ENCODE results near the gene SH3YL1.

The SH3YL1 gene, protein sequence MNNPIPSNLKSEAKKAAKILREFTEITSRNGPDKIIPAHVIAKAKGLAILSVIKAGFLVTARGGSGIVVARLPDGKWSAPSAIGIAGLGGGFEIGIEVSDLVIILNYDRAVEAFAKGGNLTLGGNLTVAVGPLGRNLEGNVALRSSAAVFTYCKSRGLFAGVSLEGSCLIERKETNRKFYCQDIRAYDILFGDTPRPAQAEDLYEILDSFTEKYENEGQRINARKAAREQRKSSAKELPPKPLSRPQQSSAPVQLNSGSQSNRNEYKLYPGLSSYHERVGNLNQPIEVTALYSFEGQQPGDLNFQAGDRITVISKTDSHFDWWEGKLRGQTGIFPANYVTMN

DNA sequence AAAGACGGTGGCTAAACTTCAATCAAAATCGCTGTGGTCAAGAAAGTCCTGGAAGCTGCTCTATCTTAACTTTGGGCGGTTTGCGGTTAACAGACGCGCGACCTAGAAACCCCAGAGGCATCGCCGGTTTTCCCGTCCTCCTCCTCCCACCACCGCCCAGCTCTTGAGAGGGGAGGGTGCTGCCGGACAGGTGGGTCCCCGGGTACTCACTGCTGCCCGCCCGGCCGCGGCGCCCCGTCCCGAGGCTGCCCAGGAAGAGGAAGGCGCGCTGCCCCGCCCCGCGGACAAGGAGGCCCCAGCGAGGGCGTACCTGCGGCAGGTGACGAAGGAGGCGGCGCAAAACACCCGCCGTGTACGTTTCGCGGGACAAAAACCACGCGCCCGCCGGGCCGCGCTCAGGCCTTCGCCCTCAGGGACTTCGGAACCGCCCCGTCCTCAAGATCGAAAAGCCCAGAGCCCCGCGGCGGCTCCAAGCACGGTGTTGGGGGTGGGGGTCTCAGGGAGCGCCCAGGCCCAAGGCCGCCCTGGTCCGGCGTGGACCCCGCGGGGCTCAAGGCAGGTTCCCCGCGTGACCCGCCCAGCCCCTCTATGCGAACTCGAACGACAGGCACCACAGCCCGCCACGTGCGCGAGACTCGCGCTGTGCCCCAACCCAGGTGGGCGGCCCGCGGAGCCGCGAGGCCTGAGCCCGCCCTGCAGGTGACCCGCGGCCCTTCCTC, at the start of gene SH3YL1:
TSS of gene SH3YL1 (minus strand) at position 259 of the 719 bp plus-strand sequence. CDS start at position 211, 48 bp downstream.
- DNase-seq, result no peak

DNA sequence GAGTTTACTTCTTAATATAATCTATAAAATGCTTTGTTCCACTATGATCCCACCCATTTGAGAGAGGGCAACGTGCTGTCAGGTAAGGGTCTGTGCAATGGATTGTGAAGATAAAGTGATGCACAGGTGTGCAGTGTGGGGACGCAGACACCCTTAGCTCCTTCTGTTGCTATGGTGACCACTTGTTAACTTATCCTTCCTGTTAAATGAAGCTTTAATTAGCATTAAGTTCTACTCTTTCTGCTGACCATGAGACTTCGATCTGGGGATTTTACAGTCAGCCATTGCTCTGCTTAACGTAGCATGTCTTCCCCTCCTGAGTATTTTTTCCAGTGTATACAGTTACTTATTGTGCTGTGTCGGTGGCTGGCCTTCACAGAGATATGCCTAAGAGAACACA, 47.2 kb upstream of the SH3YL1 start:
- no peak for DNase-seq

DNA sequence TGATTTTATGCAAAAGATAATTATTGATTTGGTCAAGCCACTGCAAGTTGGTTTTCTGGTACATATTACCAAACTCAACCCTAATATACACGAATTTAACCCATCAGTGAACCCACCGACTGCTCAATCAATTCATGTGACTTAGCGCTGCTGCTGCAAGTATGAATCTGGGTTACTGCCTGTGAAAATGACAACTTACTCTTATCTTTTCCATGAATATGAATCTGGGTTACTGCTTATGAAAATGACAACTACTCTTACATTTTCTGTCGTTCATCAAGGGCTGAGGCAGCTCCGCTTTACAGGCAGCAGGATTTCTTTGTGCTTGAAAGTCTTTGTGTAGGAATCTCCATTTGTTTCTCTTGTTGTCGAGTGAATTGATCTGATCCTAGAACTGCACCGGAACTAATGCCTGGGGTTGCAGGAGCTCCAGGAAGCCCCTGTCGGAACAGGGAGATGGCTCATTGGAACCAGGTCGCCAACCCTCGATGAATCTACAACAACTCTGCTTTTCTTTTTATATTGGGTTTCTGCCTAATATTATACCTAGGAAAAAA, 46.2 kb upstream of the SH3YL1 start:
- DNase-seq, result no peak

DNA sequence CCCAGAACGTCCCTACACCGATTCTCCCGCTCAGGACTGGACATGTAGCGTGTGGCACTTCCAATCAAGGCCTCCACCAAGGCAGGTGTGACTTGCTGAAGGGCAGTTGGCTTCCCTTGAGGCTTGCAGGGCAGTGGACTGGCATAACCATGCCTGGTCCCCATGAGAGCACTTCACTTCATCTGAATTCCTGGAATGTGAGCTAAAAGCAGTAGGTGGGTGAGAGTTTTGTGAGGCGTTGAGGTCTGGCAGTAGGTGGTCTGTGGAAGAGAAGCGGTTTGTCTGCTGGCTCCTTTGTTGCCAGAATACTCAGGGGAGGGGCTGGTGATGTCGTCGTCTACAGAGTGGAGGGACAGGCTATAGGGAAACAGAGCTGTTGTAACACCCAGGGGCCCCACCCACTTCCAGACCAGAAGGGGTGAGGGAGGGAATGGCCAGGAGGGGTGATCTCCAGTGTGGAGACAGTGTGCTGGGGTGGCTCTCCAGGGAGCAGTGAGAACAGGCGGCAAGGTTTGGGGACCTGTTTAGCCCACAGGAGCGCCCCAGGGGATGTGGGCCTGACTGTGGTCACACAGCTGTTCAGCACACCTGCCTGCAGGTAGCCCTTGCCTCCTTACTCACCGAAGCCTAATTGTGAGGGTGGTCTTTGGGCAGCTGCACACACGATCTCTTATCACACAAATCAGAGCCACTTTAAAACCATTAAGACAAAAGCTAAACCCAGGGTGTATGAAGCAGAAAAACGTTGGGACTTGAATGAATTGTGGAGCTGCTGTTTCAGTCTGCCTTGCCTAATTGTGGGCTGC, 45.5 kb upstream of the SH3YL1 start:
- no peak for DNase-seq

DNA sequence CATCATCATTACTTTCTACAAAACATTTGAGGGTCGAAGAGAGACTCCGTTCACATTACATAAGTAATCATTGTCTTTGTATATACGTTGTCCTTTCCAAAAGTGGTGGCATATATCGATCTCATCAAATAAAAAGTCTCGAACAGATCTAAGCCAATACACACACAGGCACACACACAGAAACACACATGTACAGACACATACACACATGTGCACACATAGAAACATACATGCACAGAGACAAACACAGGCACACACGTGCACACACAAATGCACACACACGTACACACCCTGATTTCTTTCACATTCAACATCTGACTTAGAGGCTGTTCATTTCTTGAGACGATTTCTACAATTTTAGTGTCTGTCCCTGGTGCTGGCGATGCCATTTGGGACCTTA, 41.5 kb upstream of the SH3YL1 start:
- no peak for DNase-seq

DNA sequence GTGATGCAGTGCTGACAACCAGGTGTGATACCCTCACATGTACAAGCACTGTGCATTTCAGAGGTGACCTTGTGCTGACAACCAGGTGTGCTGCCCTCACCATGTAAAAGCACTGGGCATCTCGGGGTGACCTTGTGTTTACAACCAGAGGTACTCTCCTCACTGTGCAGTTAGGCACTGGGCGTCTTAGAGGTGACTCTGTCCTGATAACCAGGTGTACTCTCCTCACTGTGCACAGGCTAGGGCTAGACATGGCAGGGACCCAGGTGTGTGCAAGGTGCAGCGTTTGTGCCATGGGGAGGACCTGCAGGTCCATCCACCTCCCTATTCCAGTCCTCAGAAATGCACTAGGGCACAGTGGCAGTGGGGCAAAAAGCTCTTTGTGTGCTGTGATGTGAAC, 32.5 kb upstream of the SH3YL1 start:
- DNase-seq, result no peak

DNA sequence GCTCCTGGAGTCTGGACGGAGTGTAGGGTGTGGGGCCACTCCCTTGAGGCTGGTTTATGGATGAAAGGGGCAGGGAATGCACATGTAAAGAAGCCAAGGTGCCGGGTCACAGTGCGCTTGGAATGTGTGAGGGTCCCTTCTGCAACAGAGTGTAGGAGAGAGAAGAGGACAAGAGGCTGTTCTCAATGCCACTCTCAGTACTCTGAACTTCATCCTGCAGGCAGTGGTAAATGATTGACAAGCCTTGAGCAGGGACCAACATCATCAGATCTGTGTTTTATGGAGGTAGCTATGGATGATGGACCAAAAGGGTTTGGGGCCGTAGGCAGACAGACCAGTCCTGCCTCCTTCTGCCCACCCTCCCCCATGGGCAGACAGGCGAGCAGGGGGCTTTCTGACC, 31.3 kb upstream of the SH3YL1 start:
- DNase-seq, result no peak

DNA sequence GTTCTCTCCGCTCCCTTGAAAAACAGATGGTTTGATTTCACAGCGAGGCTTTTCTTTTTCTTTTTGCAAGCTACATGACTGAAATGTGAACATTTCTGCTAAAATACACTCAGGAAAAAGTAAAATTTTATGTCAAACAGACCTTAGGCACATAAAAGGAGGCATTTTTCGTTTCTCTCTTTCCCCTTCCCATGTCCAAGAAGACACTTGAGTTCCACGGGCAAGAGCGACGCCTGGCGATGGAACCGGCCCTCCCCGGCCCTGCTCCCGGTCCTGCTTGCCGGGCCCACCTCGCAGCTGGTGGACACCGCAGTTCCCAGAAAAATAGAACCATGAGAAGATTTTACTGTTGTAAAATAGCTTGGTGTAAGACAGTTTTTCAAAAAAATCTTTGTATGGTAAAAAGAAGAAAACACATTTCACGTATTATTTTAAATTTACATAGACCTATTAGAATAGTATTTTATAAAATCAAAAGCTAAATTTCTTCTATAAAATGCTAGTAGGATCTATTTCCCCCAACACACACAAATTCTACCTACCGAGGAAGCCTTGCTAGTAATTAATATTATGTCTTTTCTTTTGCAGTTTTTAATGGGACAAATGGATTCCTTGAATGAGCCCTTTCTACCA, 26.4 kb upstream of the SH3YL1 start:
- DNase-seq, result no peak

DNA sequence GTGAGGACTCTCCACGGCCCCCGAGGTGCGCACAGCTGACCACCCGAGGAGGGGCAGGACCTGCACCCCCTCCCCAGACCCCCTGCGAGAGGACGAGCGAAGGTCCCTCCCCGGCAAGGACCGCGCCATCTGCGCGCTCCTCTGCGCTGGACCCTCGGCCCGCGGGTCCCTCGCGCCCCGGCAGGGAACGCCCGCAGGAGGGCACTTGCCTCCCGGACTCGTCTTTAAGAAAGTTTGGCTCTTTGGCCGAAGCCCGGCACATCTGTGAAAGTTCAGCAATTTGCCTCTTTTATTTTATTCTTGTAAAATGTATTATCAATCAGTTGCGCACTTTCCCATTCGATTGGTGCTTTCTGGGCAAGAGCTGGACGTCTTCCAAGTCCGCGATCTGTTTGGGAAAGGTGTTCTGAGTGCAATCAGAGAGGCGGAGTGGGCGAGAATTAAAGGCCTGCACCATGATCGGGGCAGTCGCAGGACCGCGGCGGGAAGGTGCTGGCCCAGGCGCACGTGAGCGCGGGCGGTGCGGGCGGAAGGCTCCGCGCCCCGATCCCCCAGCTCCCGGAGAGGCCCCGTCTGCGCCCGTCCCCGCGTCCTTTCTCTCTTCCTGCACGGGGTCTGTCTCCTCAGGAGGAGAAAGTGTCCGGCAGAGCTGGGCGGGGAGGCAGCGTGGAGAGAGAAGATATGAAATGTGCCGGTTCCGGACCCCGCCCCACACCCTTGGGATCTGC, 25.7 kb upstream of the SH3YL1 start:
- no peak for DNase-seq

DNA sequence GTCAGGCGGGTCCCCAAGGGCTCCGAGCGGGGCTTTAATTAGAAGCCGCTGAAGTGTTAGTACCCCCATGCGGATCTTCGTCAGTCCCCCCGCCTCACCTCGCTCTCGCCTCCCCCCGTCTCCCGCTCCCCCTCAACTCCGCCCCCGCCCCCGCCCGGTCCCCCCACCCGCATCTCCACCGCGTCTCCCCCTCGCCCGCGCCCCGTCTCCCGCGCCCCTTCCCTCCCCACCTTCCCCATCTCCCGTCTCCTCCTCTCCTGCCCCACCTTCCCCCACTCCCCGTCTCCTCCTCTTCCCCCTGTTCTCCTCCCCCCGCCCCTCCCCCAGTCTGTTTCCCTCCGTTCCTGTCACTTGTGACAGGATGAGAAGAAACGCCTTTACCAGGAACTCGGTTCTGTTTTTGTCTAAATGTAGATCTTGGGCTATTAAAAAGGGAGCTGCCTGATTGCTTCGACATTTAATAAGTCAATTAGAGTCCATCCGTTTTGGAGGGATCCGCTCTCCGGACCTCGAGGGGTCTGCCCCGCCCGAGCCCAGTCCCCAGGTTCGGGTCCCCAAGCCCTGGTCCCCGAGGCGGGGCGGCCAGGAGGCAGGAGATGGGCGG, 25.0 kb upstream of the SH3YL1 start:
- DNase-seq, result no peak

DNA sequence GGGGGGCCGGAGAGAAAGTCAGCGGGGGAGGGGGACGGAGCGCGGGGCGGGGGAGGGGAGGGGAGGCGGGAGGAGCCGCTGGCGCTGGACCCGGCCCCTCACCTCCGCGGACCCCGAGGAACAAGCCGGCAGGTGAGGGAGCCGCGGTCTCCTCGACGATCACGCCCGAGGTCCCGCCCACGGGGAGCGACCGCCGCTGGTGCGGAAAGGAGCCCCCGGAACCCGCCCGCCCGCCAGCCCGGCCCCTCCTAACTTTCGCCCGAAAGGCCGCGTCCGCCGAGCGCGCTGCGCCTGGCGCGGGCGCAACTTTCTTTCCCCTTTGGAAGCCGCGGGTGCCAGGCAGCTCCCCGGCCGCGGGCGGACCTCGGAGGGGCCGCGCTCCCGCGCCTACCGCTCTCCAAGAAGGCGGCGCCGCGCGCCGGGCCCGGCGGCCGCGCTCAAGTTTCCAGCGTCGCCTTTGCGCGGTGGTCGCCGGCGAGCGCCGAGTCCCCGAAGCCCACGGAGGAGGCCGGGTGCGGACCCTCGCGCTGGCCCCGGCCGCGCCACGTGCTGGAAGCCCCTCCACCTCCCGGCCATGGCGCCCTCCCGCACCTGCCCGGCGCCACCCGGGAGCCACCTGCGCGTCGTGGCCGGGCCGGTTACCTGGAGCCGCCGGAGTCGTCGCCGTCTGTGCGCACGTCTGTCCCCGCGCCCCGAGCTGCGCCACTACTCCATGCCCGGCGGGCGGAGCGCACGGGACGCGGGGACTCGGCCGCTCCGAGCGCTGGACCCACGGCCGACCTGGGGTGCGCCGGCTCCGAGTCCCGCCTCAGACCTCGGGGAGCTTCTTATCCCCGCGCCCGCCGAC, 24.3 kb upstream of the SH3YL1 start, which contains the start of gene ALKAL2:
TSS of gene ALKAL2 (minus strand) at position 181 of the 847 bp plus-strand sequence. CDS start 256 bp downstream, outside the sequence.
- DNase-seq, result no peak

DNA sequence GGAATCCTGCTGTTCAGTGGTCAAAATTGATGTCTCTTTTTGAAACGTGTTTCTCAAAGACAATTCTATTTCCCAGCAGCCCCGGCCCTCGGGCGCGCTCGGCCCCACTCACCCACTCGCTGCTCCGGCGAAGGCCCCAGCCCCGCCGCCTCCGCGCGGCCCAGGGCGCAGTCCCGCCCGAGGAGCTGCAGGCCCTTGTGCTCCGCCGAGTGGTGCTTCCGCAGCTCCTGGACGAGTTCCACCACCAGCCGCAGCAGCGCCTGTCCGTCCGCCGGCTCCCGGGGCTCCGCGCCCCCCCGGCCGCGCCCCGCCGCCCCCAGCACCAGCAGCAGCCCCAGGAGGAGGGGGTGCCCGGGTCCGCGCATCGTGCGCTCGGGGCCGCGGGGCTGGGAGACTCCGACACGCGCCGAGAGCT, 23.6 kb upstream of the SH3YL1 start:
- no peak for DNase-seq

DNA sequence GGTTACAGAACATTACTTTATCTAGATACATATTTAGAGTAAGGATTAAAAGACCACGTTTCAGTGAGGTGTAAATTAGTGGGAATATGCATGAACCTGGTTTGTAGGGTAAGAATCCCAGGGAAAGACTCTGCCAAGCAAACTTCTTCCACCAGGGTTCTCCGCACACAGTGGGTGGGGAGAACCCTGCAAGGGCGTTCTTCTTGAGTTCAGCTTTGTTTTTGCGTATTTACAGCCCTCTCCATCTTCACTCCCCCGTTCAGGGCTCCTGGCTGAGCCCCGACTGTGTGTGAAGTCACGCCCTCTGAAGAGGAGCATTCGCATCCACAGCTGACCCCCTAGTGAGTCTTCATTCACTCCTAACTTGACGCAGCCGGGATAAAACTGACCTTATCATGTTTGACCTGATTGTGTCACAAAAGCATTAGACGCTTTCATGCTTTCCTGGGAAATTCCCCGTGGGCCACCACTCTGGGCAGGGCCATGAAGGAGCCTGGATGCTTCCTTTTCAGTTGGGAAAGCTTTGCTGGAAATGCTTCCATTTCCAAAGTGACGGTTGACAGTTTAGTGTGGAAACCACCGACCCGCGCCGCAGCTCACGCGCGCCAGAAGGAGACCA, 23.1 kb upstream of the SH3YL1 start:
- DNase-seq, result no peak

DNA sequence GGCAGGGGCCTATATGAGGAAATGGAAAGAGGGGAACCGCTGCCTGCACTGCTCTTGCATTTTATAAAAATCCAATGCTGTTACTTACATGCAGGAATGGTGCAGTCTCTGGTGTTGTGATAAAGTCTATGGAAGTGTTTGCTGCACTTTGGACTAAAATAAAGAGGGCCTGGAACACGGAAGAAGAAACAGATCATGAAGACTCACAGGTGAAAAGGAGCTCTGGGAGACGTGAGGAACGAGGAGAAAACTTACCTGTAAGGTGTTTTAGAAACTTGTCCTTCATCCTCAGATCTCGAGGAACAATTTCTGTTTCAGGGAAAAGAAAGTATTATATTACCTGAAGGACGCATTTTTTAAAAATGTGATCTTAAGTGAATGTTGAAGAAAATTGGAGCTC, 22.2 kb upstream of the SH3YL1 start:
- DNase-seq, result no peak

DNA sequence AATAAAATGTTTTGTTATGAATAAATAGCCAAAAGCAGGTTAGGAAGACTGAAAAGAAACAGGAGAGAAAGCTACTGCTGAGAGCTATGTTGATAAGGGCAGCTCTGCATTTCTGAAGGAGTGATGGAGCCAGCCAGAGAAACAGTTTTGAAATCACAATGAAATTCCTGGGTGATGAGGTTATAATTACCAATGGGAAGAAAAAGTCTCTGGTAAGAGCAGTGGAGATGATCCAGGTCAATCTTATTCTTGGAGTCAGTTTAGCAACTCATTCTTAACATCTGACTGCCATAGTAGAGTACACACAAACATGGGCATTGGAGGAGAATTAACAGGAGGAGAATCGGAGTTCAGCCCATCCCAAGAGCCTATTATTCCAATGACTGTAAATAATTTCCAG, 21.7 kb upstream of the SH3YL1 start:
- no peak for DNase-seq

DNA sequence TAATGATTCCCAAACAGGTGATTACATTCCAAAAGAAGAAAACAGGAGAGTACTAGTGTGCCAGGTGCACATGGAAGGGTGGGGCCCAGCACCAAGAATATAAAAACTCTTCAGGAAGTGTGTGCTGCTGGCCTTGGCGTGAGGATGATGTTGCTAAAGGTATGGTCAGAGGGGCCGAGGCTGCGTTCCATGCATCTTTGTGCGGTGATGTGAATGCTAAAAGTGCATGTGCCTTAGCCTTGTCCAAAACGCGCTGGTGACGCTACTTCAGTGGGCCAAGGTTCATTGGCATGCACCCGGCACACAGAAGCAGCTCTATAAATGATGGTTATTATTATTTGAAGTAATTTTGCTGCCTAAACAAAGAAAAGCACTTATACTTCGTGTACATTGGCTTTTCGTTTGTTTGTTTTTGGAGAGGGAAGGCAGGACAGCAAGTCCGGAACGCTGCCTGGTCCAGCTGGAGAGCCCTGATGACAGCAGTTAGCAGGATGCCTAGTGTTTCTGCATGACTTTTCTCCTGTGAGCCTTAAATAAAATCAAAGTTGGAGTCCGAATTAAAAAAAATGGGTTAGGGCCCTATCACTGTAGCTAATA, 21.2 kb upstream of the SH3YL1 start:
- no peak for DNase-seq

DNA sequence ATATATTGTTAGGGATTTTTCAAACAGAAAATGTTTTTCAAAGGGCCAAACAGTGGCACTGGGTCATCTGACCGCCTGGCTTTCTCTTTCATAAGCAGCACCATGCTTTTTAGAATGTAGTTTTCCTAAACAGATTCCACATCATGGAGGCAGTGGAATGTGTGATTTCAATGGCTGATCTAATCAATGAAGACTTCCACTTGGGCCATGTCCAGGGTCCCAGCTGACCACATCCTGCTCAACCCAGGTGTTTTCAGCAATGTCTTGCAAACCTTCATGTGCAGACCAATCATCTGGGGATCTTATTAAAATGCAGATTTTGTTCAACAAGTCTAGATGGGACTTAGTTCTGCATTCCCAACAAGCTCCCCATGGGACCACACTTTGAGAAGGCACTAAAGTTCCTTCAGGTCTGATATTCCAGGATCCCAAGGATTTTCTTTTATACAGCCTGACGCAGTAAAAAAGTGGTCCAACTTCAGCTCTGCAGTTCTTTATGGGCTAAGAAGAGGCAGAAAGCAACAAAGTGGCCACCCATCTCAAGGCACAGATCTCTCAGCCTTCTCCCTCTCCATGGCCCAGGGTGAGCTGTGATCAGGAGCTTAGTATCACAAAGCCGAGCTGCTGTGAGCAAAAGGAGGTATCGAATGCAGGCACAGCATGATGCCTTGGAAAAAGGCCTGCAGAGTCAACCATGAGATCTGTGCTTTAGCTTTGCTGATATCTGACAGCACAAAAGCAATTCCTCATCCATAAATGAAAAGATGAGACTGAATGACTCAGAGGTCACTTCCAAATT, 20.4 kb upstream of the SH3YL1 start:
- DNase-seq, result no peak

DNA sequence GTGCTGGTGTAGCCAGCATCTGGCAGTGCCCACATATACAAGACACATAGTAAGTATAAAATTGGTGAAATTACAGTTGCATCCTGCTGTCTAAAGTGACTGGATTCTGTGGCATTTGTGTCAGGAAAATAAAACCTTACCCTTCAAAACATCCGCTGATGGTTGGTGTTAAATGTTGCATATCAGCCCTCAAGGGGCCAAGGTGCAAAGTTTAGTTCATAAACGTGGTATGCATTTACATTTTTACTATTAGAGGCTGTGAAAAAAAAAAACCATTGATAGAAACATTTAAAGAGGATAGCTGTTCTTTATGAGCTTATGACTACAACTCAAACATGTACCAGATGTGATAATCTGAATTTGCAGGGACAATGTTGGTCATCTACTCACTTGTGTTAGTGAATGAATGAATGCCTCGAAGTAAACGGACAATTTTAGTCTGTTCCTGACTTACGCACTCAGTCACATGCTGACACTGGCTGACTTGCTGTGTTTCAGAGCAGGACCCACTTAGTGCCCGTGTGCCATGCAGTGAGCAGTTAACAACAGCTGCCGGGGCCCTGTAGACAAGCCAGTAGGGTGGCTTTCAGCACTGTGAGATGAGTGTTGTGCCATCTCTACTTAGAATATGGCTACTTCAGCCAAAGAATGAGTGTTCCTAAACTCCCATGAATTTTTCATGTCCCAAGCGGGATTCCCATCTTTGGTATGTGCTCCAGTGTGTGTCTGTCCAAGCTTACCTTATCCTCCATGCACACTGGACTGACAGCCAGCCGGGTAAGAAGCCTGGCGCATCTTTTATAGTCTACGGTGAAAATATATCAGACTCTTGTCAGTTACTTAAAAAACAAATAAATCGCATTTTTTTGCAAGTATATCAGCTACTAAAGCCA, 18.8 kb upstream of the SH3YL1 start:
- no peak for DNase-seq
